WTC11 (cell line): ENCODE results near the gene RASGEF1C.

Source experiments
- CREB1 ChIP-seq: sonication (generic); formaldehyde crosslinking; IDR thresholded peaks from 2 replicates; pipeline ENCODE4 v1.8.0; 2023; ENCODE audit warnings: mild to moderate bottlenecking, missing genetic modification reagents
- ESRRA ChIP-seq: sonication (generic); formaldehyde crosslinking; IDR thresholded peaks from 2 replicates; pipeline ENCODE4 v1.8.1; 2022; ENCODE audit warnings: mild to moderate bottlenecking, missing genetic modification reagents, borderline replicate concordance
- ETV6 ChIP-seq: sonication (generic); formaldehyde crosslinking; IDR thresholded peaks from 2 replicates; pipeline ENCODE4 v1.8.1; 2022; ENCODE audit warnings: mild to moderate bottlenecking, missing genetic modification reagents
- NR2C2 ChIP-seq: sonication (generic); formaldehyde crosslinking; IDR thresholded peaks from 2 replicates; pipeline ENCODE4 v1.8.0; 2022; ENCODE audit warnings: mild to moderate bottlenecking, missing genetic modification reagents
- SP1 ChIP-seq: sonication (generic); formaldehyde crosslinking; conservative IDR thresholded peaks from 2 replicates; pipeline ENCODE4 v1.8.1; 2022; ENCODE audit warnings: missing genetic modification reagents
- TF ChIP-seq, protein P1 (sequence below): fragments of 200-600 bp; IDR thresholded peaks from 2 replicates; pipeline ENCODE4 v1.8.0; 2022; ENCODE audit warnings: antibody characterized with exemption
- TF ChIP-seq, protein P2 (sequence below): sonication (generic); formaldehyde crosslinking; IDR thresholded peaks from 2 replicates; pipeline ENCODE4 v1.8.1; 2023; ENCODE audit warnings: mild to moderate bottlenecking, missing genetic modification reagents
- TF ChIP-seq, protein P3 (sequence below): sonication (generic); formaldehyde crosslinking; IDR thresholded peaks from 2 replicates; pipeline ENCODE4 v1.8.0; 2022; ENCODE audit warnings: mild to moderate bottlenecking, missing genetic modification reagents
- TF ChIP-seq, protein P4 (sequence below): sonication (generic); formaldehyde crosslinking; IDR thresholded peaks from 2 replicates; pipeline ENCODE4 v1.8.0; 2023; ENCODE audit warnings: missing genetic modification reagents
- TF ChIP-seq, protein P5 (sequence below): sonication (generic); formaldehyde crosslinking; conservative IDR thresholded peaks from 2 replicates; pipeline ENCODE4 v1.8.1; 2022; ENCODE audit warnings: mild to moderate bottlenecking, missing genetic modification reagents

DNA sequence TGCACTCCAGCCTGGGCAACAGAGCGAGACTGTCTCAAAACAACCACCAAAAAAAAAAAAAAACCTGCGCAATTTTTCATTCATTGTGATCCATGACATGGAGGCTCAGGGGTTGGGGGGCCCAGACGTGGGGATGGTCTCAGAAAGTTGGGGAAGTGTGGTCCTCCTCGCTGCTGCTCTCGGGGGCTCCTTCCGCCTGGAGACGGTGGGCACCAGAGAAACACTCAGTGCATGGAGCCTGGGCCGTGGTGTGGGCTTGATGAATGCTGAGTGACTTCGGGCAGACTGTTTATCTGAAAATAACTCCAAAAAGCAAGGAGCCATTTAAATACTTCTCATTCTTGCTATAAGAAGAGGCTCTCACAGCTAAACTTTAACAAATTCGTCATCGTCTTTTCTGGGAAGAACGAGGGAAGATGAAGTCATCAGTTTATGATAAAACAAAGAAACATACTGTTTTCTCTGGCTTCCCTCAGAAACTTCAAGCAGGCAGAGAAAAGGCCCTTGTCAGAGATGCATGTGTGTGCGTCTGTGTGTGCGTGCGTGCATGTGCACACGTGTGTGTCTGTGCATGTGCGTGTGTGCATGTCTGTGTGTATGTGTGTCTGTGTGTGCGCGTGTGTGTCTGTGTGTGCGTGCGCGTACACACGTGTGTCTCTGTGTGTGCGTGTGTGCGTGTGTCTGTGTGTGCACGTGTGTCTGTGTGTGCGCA lies 35.0 kb downstream of the RASGEF1C start:
- TF ChIP-seq, protein P1, sequence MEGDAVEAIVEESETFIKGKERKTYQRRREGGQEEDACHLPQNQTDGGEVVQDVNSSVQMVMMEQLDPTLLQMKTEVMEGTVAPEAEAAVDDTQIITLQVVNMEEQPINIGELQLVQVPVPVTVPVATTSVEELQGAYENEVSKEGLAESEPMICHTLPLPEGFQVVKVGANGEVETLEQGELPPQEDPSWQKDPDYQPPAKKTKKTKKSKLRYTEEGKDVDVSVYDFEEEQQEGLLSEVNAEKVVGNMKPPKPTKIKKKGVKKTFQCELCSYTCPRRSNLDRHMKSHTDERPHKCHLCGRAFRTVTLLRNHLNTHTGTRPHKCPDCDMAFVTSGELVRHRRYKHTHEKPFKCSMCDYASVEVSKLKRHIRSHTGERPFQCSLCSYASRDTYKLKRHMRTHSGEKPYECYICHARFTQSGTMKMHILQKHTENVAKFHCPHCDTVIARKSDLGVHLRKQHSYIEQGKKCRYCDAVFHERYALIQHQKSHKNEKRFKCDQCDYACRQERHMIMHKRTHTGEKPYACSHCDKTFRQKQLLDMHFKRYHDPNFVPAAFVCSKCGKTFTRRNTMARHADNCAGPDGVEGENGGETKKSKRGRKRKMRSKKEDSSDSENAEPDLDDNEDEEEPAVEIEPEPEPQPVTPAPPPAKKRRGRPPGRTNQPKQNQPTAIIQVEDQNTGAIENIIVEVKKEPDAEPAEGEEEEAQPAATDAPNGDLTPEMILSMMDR: no peak
- TF ChIP-seq, protein P2, sequence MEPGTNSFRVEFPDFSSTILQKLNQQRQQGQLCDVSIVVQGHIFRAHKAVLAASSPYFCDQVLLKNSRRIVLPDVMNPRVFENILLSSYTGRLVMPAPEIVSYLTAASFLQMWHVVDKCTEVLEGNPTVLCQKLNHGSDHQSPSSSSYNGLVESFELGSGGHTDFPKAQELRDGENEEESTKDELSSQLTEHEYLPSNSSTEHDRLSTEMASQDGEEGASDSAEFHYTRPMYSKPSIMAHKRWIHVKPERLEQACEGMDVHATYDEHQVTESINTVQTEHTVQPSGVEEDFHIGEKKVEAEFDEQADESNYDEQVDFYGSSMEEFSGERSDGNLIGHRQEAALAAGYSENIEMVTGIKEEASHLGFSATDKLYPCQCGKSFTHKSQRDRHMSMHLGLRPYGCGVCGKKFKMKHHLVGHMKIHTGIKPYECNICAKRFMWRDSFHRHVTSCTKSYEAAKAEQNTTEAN (CRISPR knock-in tag): no peak
- no peak for TF ChIP-seq ESRRA (CRISPR knock-in tag)
- TF ChIP-seq, protein P3, sequence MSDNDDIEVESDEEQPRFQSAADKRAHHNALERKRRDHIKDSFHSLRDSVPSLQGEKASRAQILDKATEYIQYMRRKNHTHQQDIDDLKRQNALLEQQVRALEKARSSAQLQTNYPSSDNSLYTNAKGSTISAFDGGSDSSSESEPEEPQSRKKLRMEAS (CRISPR knock-in tag): no peak
- no peak for TF ChIP-seq NR2C2 (CRISPR knock-in tag)
- TF ChIP-seq, protein P4, sequence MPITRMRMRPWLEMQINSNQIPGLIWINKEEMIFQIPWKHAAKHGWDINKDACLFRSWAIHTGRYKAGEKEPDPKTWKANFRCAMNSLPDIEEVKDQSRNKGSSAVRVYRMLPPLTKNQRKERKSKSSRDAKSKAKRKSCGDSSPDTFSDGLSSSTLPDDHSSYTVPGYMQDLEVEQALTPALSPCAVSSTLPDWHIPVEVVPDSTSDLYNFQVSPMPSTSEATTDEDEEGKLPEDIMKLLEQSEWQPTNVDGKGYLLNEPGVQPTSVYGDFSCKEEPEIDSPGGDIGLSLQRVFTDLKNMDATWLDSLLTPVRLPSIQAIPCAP (CRISPR knock-in tag): no peak
- no peak for TF ChIP-seq SP1
- TF ChIP-seq CREB1 (CRISPR knock-in tag): no peak
- no peak for TF ChIP-seq ETV6
- TF ChIP-seq, protein P5, sequence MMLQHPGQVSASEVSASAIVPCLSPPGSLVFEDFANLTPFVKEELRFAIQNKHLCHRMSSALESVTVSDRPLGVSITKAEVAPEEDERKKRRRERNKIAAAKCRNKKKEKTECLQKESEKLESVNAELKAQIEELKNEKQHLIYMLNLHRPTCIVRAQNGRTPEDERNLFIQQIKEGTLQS (CRISPR knock-in tag): no peak
